NCI-H1930 (cell line): ENCODE data around the gene XRRA1.
A peak's percentile ranks its signal among the peaks of the same experiment; 100 is the strongest.
"Not testable (repeated sequence)": the region's sequence is repeated elsewhere in the genome, so short reads cannot be mapped to it uniquely, and the experiment has no call there.

Source experiments
- DNase-seq, 2 experiments: peaks; one replicate each; lab custom pipeline; 2025; lab: John Stamatoyannopoulos, UW

Gene XRRA1

GRCh38 chr11:74826901-74827300 lies 122.0 kb downstream of the XRRA1 start:
- no peak for DNase-seq

- DNase-seq = not testable (repeated sequence)
Measured at GRCh38 chr11:74825596-74825995, 123.3 kb downstream of the XRRA1 start.

DNA sequence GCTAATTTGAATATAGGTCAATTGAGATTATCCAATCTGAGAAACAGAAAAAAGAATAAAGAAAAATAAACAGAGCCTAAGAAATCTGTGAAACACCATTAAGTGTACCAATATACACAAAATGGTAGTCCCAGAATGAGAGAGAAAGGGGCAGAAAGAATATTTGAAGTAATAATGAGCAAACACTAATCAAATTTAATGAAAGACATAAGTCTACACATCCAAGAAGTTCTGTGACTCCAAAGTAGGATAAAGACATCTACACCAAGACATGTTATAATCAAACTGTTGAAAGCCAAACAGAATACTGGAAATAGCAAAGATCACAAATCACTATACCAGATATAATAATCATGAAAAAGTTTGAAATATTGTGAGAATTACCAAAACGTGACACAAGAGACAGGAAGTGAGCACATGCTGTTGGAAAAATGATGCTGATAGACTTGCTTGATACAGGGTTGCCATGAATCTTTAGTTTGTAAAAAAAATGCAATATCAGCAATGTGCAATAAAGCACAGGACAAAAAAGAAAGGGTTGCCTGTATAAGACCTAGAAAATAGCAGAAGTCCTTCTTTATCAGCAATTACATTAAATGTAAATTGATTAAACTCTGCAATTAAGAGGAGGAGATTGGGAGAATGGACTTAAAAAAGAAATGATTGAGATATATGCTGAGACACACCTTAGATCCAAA lies 124.5 kb downstream of the XRRA1 start:
- DNase-seq = no peak

GRCh38 chr11:74822170-74822569 lies 126.7 kb downstream of the XRRA1 start:
- DNase-seq = no peak

GRCh38 chr11:74820763-74821162 lies 128.1 kb downstream of the XRRA1 start:
- no peak for DNase-seq

- DNase-seq = no peak
Measured at GRCh38 chr11:74819400-74819799, 129.5 kb downstream of the XRRA1 start.

- no peak for DNase-seq
Measured at GRCh38 chr11:74818283-74818946, 130.5 kb downstream of the XRRA1 start.

- DNase-seq = no peak
Measured at GRCh38 chr11:74816664-74817063, 132.2 kb downstream of the XRRA1 start.

- no peak for DNase-seq
Measured at GRCh38 chr11:74815966-74816365, 132.9 kb downstream of the XRRA1 start.

DNA sequence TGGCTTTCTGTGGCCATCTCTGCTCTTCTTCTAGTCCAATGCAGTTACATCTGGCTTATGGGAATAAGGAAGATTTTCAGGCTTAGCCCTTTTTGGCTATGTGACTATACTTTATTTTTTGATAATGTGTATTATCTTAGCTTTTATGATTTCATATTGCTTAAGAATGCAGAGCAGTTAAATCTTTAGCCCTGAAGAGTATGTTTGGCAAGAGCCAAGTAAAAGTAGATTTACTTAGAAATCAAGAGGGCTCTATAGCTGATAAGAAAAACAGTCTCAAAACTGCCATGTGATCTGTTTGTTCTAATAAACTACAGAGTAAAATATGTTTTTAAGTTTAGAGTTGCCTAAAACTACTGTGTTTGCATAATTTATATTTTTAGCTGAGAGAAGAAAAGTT lies 139.1 kb downstream of the XRRA1 start:
- no peak for DNase-seq

GRCh38 chr11:74806267-74806666 lies 142.6 kb downstream of the XRRA1 start:
- peak in 1 of 2 experiments; percentile 2 for DNase-seq

DNA sequence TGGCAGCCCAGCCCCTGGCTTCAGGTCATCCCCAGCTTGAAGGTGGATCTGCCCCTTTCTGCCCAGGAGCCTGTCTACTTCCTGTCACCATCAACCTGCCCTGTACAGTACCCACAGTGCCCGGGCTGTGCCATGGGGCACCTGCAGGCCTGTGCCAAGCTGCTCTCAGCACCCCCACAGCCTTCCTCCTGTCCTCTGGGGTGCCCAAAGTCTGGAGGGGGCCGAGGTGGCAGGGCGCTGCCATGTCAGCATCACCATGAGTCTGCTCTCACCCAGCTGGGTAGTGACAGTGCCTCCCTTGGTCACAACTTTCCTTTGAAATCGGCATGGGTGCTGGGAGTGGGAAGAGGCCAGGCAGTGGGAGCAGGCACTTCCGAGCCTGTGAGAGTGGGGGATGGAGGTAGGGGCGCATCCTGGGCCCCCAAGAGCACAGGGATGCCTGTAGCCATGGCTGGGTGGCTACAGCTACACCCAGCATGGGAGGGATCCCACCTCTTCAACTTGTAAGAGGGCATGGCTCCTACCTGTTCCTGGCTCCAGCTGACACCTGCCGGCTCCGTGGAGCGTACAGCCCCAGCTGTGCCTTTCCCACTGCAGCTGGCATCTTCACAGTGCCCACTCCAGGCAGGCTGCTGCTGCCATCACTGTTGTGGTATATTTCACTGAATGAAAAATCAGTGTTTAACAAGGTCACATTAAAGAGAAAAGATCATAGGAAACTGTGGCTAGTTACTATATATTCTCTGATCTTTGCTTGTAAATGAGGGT lies 157.4 kb downstream of the XRRA1 start:
- no peak for DNase-seq
